Measurements from ENCODE around the gene PCED1B. TPM values are rescaled to one million over a fixed set of nuclear protein-coding genes. Genes with fewer than 3 reads are reported as not detected.

Gene PCED1B
- total RNA-seq, 1 donor from 2014 or later = 65.4 TPM

DNA sequence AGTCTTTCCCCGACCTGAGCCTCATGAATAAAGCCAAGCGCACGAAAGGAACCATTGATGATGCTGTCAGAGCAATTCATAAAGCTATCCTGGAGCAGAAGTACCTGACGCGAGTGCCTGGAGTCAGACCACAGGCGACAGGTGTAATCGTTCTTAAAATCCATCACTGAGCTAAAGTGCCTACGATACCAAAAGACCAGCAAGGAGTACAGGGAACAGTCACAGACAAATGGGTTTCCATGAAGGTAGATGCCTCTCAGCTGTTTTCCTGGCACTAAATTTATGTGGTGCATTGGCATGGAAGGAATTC, 1.4 kb upstream of the PCED1B start:
- TF ChIP-seq CTCF (IDR thresholded peaks at IDR 0.05) = no peak
- Mint-ChIP-seq H3K9me3 (no peaks in the 10 kb centered on the region), H3K27me3 (no peaks in the 10 kb centered on the region), H3K36me3 (ENCODE audit: low read depth) (peaks cover 23% of the 10 kb centered on the region), H3K4me1 (peaks cover 54% of the 10 kb centered on the region), H3K27ac (no peak overlapping the region), H3K4me3 (peak overlapping the region; percentile 93)
- ChIA-PET POLR2A (interaction anchor here (0.6 to 3.6 kb wide), 7 partner anchors 10 to 330 kb away, joined by 3 to 40 read pairs (median 4); no protein-coding TSS in a partner anchor), CTCF (interaction anchor here (0.9 to 3.5 kb wide), 7 partner anchors 45 to 330 kb away, joined by 3 to 45 read pairs (median 11); no protein-coding TSS in a partner anchor)
- ATAC-seq (ENCODE audit: low read depth) (no peak), DNase-seq (no peak)
- intact Hi-C loops (cut with micrococcal nuclease) = loop anchor here (2.0 to 10.0 kb wide), 4 partner anchors 45 to 887 kb away; partner anchors contain the start of genes RPAP3 and TMEM106C

DNA sequence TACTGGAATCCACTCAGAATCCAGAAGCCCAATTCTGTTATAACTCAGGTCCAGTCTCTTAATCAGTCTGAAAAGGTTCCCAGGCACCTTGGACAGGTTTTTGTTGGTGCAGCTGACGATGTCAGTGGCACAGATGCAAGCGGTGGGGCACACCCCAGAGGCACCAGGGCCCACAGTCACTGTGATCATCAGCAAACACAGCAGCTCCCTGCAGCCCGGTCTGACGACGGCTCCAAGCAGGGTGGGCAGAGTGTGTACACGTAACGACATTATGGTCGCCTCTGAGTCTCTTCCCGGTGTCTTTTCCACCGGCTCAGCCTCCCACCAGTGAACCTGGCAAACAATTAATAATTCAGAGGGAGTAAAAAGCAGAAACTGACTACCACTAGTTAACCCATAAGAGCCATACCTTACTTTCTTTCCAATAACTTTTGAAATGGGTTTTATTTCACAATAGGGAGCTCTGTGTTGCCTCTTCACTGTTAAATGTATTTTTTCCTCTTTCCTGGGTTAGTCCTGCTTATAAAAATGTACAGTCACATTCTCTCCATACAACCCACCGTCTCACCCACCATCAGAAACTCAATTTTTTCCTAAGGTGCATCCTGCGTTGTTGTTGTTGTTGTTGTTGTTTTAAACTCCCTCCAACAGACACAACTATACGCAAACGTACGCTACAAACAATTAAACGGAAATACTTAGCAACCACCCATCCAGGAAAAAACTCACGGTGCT, 521 bp upstream of the PCED1B start:
- ATAC-seq (ENCODE audit: low read depth) = no peak
- ChIA-PET CTCF (interaction anchor here (0.9 to 4.9 kb wide), 12 partner anchors 8 to 329 kb away, joined by 3 to 45 read pairs (median 9); no protein-coding TSS in a partner anchor), POLR2A (interaction anchor here (0.6 to 3.6 kb wide), 23 partner anchors 8 to 627 kb away, joined by 3 to 45 read pairs (median 4); partner anchors contain the start of gene RPAP3)
- Mint-ChIP-seq H3K4me1 (peaks cover 62% of the 10 kb centered on the region), H3K27me3 (no peaks in the 10 kb centered on the region), H3K36me3 (ENCODE audit: low read depth) (peaks cover 23% of the 10 kb centered on the region), H3K9me3 (no peaks in the 10 kb centered on the region), H3K27ac (peak overlapping the region; percentile 88), H3K4me3 (peak overlapping the region; percentile 93)
- TF ChIP-seq CTCF (IDR thresholded peaks at IDR 0.05) = no peak
- intact Hi-C loops (cut with micrococcal nuclease) = loop anchor here (1.0 to 10.0 kb wide), 5 partner anchors 46 to 886 kb away; partner anchors contain the start of genes RPAP3 and TMEM106C
- DNase-seq = no peak

DNA sequence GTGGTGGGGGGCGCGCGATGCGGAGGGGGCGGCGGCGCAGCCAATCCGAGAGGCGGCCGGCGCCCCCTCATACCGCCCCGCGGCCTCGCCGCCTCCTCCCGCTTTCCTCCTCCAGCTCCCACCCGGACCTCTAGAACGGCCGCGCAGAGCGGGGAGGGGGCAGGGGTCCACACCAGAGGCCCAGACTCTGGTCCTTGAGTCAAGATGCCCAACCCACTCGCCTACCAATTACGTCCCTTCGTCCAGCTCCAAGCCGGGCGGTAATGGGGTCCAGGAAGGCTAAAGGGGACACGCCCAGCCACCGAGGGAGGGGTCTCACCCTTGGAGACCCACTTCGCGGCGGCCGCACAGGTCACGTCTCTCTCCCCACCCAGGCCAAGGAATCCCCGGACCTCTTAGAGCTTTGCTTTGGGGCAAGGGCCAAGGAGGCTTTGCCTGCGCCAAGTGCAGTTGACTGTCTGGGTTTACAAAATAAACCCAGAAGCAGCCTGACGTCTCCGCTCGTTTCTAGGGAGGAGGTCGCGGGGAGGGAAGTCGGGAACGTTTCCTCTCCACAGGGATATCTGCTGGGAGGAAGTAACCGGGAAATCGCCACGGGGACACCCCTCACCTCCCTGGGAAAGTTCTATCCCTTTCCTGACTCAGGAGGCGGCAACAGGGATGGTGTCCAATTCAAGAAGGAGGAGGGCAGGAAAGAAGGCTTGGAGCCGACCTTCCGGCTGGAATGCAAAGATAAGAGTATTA, 732 bp downstream of the PCED1B start:
- peaks cover 23% of the 10 kb centered on the region for H3K36me3 Mint-ChIP-seq (ENCODE audit: low read depth)
- H3K4me1 Mint-ChIP-seq = peaks cover 74% of the 10 kb centered on the region
- ChIA-PET CTCF (interaction anchor here (1.0 to 4.9 kb wide), 11 partner anchors 9 to 328 kb away, joined by 4 to 45 read pairs (median 11); no protein-coding TSS in a partner anchor), POLR2A (interaction anchor here (0.6 to 3.6 kb wide), 22 partner anchors 10 to 328 kb away, joined by 3 to 45 read pairs (median 5); no protein-coding TSS in a partner anchor)
- TF ChIP-seq CTCF (IDR thresholded peaks at IDR 0.05) = no peak
- H3K4me3 Mint-ChIP-seq = peak overlapping the region; percentile 99
- H3K27me3 Mint-ChIP-seq = no peaks in the 10 kb centered on the region
- DNase-seq = peak; percentile 50
- H3K27ac Mint-ChIP-seq = peak overlapping the region; percentile 95
- intact Hi-C loops (cut with micrococcal nuclease) = loop anchor here (1.0 to 10.0 kb wide), 12 partner anchors 9 to 1088 kb away; partner anchors contain the start of genes RPAP3, SCAF11 and TMEM106C
- H3K9me3 Mint-ChIP-seq = no peaks in the 10 kb centered on the region
- ATAC-seq (ENCODE audit: low read depth) = peak; percentile 40

- intact Hi-C loops (cut with micrococcal nuclease) = loop anchor here (1.0 to 5.0 kb wide), 7 partner anchors 10 to 1089 kb away; partner anchors contain the start of gene SCAF11
Observed at GRCh38 chr12:47080725-47081502, 1.5 kb downstream of the PCED1B start.

More at GRCh38 chr12:47080725-47081502, 1.5 kb downstream of the PCED1B start:
- Mint-ChIP-seq H3K27ac (peak overlapping the region; percentile 95), H3K27me3 (no peaks in the 10 kb centered on the region), H3K36me3 (ENCODE audit: low read depth) (peaks cover 23% of the 10 kb centered on the region), H3K4me1 (peaks cover 81% of the 10 kb centered on the region), H3K4me3 (peak overlapping the region; percentile 99), H3K9me3 (no peaks in the 10 kb centered on the region)
- peak; percentile 56 for ATAC-seq (ENCODE audit: low read depth)
- no peak for TF ChIP-seq CTCF (IDR thresholded peaks at IDR 0.05)
- ChIA-PET CTCF (interaction anchor here (0.6 to 4.9 kb wide), 10 partner anchors 10 to 327 kb away, joined by 3 to 45 read pairs (median 8); no protein-coding TSS in a partner anchor), POLR2A (interaction anchor here (1.0 to 3.6 kb wide), 13 partner anchors 10 to 316 kb away, joined by 3 to 45 read pairs (median 6); no protein-coding TSS in a partner anchor)
- DNase-seq = peak; percentile 36

Measured in activated B cell treated with CpG ODN at 0.5 μM for 24 hours (primary cell).